GM12801 (cell line): ENCODE measurements around the gene CR2.

Source experiments
- CTCF ChIP-seq: IDR thresholded peaks from one replicate; pipeline ENCODE4 v1.5.1; 2011; ENCODE audit warnings: control low read depth; ENCODE audit not compliant: insufficient read length; ENCODE audit errors: extremely low read depth

The CR2 gene

GRCh38 chr1:207454046-207454964 lies at the start of gene CR2:
Gene CR2 (plus strand): TSS chr1:207454328. CDS start chr1:207454419, 91 bp downstream.
- no peak for TF ChIP-seq CTCF

DNA sequence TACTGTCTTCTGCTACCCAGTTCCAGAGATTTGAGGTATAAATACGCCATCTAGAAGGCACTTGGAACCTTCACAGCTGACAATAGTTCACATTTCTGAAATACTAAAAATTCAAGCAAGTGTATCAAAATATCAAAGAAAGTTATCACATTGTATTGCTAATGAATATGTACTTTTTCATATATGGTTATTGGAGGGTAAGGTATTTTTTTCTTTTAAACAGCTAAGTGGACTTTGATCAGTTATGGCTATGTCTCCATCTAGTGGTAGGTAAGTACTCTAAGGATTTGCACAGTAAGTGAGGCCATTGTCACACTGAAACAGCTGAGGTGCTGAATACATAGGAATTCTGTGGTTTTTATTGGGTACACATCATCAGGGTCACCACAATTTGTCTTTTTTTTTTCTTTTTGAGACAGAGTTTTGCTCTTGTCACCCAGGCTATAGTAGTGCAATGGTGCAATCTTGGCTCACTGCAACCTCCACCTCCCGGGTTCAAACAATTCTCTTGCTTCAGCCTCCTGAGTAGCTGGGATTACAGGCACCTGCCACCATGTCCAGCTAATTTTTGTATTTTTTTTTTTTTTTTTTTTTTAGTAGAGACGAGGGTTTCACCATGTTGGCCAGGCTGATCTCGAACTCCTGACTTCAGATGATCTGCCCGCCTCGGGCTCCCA lies 49.1 kb upstream of the CR2 start:
- TF ChIP-seq CTCF = no peak

- TF ChIP-seq CTCF = no peak
Measured at GRCh38 chr1:207405814-207406213, 48.3 kb upstream of the CR2 start.

DNA sequence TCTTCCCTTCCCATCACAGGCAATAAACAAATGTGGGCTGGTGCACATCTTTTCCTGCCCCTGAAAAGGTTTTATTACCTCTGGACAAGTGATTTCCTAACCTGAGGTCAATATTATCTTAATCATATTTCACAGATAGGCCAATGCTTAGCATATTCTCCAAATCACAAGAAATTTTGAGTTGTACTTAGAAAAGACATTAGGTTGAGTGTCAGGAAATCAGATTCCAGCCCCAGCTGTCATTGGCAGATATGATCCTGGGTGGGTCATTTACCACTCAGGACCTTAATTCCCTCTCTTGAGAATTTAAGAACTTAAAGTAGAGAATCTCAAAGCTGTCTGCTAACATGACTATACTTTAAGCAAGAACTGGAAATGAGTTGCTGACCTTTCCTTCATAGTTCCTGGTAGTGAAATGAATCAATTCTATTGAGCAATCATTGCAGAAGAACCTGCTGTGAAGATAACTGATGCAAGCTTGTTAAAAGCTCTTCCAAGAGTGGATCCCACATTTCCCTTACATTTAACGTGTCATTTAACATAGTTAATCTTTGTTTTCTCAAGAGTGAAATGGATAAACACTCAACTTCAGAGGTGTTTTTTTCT lies 46.4 kb upstream of the CR2 start:
- no peak for TF ChIP-seq CTCF

- TF ChIP-seq CTCF = no peak
Measured at GRCh38 chr1:207412845-207413244, 41.3 kb upstream of the CR2 start.

DNA sequence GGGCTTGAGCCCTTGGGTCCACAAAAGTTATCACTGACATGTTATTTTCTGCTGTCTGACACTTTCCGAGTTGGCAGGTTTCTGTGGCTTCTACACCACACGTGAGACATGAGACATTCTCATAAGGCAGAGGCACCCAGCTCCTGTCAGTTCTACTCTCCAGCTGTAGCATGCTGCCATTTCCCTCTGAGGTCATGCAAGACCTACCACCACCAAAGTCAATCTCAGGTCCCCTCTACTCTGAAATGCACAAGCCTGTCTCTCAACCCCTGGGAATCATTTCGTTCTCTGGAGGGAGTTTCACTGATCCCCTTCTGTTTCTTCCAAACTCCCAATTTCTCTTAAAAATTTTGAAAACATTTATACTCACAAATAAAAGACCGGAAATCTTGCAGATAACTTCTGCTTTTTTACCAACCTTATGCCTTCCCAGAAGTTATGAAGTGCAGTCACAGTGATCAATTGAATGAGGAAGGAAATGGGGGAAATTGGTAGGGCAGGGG lies 39.5 kb upstream of the CR2 start:
- TF ChIP-seq CTCF = no peak

DNA sequence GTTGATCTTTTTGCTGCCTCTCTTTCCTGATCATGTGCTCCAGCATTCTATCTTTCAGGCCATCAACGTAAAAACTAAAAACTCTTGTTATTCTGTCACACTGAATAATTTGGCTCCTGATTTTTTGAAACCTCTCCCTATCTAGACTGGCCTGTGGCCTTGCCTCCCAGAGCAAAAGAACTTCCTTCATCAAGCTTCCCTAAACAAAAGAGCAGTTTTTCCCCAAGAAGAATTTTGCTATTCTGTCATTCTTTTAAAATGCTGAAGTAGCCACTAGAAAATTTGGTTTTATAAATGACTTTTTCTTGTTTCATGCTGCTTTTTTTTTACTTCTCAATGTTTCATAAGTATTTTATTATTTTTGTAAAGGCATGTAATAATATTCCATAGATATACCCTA lies 37.1 kb upstream of the CR2 start:
- TF ChIP-seq CTCF = no peak
